HG03135 (cell line): ENCODE measurements around the gene CTXN2.
A peak's percentile ranks its signal among the peaks of the same experiment; 100 is the strongest.

ENCODE experiments used
- ATAC-seq: cut with Tn5 transposase; IDR thresholded peaks from one replicate; pipeline ENCODE4 v1.9.1; 2021; ENCODE audit warnings: mild to moderate bottlenecking, moderate library complexity; ENCODE audit not compliant: unreplicated experiment

Gene CTXN2

DNA sequence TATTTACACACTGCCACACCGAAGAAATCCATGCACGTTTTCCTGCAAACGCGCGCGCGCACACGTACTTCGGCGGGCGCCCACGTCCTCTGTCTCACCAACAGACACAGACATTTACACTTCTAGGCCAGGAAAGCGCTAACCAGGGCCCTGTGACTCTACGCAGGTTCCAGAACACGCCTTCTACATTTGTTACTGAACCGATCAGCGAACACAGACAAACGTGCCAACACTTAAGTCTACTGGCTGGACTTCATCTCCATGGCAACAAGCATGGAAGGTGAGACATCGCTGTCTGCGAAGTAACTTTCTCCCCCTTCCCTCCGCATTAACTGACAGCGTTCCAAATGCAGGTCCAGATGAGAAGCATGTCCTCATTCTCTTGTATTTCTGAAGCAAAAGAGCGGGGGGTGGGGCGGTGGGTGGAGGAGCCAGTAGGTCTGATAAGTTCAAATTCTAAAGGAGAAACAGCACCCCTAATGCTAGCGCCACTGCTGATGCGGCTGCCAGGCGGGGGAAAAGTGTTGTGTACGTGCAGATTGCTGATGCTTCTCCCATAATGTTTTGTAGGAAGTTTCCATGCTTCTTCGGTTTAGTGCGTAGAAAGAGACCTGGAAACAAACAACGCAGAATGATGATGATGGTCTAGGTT, at the start of gene CTXN2:
CTXN2 (plus strand) TSS at position 92 of the 652 bp plus-strand sequence. CDS start 9,636 bp downstream, outside the sequence.
- ATAC-seq: no peak

DNA sequence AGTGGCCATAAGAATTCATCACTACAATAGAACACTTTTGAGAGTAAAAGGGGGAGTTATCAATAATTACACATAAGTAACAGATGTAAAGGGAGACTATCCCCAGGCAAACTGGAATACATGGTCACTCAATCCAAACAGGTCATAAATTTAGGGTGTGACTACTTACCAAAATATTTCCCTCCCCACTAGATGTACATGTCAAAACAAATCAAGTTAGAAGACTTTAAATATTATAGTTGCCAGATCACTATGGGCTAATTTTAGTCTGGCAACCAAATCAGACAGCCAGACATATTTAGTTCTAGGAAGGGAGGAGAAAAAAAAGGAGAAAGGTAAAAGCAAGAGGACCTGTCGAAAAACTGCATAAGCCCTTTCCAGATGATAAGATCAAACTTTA, 47.6 kb upstream of the CTXN2 start:
- no peak for ATAC-seq

DNA sequence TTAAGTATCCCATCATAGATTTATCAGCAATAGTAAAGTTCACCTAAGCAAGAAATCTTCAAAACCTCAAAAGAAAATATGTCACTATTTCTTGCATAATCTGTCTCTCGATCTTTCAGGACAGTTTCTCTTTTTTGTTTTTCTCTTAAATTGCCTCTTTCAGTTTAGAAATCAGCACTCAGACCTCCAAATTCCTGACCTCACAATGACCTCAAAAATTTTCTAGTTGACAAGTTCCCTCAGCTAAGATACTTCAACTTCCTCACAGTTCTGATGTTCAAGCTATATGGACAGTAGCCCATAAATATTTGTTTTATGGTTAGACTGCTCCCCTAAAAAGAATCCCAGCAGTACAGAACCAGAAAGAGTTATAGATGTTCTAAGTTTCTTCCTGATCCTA, 46.6 kb upstream of the CTXN2 start:
- ATAC-seq: no peak

DNA sequence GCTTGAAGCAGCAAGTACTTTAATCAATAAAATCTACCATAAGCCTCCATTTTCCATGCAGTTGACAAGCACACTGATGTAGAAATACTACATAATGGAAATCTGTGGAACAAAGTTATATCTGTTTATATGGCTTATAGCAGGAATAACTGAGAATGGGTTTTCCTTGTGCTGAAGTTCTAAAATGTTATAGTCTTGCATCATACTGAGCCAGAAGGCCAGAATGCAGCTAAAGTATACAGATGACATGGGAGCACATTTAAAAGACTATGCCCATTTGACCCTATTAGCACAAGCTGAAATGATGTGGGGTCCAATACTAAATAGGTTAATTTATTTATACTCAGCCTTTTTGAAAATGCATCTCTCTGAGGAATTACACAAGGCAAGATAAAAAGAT, 45.5 kb upstream of the CTXN2 start:
- ATAC-seq: no peak

DNA sequence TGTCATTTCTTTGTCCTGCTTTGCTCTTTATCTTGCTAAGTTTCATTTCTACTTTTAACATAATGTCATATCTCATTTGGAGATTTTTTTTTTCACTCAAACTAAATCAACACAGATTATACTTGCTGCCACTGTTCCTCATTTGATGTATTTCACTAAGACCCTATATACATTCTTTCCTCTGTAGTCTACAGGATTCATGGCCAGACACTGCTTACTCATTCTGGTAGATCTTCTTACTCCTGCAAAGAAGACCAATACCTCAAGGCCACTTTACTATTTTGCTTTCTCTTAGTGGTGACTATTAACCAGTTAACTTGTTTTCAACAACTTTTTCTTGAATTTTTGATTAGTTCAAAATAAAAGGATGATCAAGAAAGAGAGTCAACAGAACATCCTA, 44.1 kb upstream of the CTXN2 start:
- no peak for ATAC-seq

DNA sequence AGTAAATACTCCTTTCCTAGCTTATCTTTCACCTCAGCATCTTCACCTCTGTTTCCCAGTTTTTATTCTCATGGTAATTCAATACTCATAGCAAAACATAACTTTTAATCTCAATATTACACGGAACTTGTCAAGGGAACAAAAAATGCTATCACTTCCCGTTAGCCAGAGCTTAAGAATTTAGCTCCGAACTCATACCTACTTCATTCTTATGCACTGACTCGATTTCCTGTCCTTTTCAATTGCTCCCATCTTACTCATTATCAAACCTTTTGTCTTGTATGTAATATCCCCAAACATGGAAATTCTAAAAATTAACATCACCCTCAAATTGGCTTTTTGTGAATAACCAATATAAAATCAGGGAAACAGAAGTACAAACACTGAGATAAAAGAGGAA, 41.6 kb upstream of the CTXN2 start:
- no peak for ATAC-seq

DNA sequence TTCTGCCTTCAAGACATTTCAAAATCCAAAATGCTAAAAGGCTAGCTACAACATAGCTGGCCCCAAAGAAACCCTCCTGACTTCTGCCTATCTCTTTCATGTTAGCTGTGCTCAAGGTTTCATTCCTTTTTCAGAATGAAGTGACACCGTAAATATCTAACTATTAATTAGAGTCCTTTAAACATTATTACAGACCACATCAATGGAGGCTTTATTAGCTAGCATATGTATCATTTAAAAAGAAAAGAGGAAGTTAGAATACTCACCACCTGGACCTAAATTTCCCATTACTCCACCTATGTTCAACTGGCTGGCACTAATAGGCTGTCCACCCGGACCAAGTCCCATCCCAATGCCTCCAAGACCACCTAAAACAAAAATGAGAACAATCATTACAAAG, 37.9 kb upstream of the CTXN2 start:
- ATAC-seq: no peak

DNA sequence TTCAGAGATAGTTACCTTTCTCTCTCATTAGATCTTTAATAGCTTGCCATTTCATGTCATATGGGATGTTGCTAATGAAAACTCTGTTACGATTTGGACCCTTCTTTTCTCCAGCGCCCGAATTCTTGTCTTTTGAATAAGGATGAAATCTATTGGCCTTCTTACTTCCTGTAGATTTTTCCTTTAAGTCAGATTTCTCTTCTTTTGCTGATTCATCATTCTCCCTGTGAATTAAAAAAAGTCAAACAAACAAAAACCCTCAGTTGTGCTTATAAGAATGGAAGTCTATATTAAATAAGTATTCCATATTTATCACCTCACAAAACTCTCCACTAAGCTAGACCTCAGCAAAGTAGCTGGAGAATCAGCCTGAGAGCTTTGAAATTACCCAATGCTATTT, 22.8 kb upstream of the CTXN2 start:
- no peak for ATAC-seq

DNA sequence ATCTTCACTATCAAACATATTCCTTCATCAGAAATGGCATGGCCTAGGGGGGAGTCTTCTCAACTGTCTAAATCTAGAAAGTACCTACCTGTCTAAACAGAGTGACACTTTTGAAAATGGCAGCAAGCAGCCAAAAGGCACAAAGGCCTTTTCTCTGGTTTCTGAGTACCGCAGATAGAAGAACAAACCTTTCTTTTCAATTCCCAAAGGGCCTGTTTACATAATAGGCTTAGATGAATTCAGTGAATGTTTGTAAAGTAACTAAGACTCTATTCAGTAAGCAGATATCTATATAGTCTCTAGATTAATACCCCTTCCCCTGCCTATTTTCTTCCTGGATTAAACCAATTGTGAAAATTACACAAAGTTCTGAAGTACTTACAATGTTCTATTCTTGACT, 20.5 kb upstream of the CTXN2 start:
- no peak for ATAC-seq

DNA sequence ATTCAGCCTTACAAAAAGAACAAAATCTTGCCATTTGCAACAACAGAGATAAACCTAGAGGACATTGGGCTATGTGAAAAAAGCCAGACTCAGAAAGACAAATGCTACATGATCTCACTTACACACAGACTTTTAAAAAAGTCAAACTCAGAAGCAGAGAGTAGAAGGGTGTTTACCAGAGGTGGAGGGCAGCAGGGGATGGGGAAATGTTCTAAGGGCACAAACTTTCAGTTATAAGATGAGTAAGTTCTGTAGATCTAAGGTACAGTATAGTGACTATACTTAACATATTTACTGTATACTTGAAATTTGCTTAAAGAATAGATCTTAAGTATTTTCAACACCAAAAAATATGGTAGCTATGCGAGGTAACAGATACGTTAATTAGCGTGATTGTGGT, 16.3 kb upstream of the CTXN2 start:
- ATAC-seq: no peak

DNA sequence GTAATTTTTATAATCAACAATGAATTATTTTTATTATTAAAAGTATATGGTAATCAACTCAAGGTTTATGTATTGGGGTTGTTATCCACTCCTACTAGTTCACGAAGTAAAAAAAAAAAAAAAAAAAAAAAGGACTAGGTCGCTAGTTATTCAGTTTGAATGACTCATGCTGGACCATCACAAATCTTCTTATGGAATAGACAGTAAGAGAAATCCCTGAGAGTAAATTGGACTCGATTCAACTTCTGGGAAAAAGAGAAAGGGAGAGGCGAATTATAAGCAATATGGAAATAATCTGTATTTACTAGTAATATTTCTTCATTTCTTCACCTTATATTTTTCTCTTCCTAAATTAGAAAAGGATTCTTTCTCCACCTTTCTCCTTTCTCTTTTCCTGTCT, 15.4 kb upstream of the CTXN2 start:
- no peak for ATAC-seq

DNA sequence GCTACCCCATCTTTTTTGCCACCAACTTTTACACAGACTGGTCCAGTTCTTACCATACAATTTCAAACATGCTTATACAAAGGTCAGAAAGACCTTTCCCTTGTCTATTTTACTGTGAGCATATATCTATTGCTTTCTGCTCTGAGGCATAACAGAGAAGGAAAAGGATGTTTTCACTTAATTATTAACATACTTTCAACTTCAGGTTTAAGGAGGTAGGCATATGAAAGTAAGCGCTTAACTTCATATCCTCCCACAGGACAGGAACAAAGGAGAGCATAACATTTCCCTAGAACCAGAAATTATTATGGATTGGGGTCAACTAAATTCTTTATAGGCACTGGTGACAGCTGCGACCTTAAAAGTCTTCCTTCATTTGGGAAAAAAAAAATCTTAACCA, 14.5 kb upstream of the CTXN2 start:
- ATAC-seq: no peak

DNA sequence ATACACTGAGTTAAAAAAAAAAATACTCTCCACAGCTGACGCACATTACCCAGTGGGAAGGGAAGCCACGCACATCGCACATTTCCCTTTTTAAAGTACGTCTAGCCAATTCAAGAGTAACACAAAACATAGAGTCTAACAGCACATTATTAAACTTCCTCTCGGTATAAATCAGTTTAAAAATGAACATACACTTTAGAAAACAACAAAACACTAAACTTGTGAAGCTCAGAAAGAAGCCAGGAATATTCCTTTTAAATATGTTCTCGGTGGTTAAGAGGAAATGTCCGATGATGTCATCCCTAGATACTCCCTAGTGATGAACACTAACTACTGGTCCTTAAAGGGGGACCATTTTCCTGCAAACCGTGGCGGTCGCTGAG, 14.1 kb upstream of the CTXN2 start:
- ATAC-seq: peak; percentile 59

DNA sequence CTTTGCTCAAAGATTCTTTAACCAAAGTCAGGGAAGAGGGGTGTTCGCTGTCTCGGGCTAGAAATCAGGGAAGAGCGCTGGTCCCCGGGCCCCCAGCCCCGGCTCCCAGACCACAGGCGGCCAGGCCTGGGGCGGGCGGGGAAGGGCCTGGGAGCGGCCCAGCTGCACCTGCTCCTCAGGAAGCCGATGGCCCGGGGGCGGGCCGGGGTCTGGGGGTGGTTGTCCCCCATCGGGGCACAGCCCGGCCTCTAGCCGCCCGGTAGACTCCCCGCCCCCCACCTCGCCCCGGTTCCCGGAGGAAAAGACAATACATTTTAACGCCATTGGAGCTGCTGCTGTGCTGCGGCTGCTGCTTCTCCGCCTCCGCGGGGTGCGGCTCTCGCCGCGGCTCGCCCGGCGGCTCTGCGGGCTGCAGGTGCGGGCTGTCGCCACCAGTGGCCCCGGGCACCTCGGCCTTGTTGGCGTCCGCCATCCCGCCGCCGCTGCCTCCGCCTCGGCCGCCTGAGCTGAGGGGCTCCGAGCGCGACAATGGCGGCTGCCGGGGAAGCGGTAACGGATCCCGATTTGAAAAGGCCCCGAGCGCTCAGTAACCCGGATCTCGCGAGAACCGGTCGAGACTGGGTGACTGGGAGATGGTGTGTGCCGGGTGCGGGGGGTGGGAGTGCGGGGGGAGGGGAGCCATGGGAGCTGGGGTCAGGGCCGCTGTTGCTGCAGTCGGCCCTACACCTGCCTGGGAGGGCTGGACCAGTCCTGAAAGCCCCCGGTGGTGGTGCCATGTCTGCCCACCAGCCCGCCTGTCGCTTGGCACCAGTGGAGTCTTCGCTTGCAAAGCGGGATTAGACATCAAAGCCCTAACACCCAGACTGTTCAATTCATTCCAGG, 13.5 kb upstream of the CTXN2 start, which contains the start of gene MYEF2:
MYEF2 (minus strand) TSS at position 530 of the 882 bp plus-strand sequence; CDS start at position 472, 58 bp downstream.
- peak; percentile 74 for ATAC-seq

DNA sequence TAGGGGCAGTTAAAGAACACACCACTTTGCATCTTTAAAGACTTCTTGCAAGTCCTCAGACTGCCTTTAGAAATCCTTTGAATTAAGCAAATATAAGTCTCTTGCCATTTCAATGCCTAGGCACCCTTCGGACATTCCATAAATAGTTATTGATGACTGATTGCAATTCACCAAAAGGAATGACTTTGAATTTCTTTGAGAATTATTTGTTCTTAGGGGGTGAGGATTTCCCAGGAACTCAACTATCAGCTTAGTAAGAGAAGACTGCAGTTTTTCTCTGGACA, 12.9 kb upstream of the CTXN2 start:
- no peak for ATAC-seq

DNA sequence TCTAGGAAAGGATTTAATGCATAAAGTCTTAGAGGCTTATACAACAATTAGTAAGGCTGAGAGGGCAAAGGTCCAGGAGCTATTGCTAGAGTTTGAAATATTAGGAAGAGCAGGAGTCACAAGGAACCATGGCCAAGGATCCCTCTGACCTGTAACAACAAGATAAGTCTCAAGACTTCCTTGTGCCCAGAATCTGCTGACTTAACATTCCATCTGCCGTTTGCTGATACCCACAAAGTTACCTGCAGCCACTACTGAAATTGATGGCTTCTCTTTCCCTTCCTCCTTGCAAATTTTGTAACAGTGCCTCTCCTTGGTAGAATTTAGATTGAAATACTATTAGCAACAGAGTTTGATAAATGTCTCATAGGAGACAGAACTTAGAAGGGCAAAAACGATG, 8.7 kb upstream of the CTXN2 start:
- no peak for ATAC-seq

DNA sequence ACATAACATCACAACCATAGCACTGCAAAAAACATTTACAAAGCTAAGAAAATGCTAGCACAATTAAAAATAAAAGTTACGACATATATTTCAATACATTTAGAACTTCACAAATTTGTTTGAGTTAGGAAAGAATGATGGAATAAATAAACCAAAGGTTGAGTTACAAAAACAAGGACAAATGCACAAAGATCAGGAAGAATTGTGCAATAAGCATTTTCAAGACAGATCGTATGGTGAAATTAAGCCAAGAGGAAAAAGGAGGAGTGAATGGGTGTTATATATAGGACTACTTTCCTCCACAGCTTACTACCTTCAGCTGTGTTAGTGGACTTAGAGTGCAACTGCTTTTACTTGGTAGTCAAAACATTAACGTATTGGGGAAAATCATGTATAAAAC, 5.9 kb upstream of the CTXN2 start:
- no peak for ATAC-seq

DNA sequence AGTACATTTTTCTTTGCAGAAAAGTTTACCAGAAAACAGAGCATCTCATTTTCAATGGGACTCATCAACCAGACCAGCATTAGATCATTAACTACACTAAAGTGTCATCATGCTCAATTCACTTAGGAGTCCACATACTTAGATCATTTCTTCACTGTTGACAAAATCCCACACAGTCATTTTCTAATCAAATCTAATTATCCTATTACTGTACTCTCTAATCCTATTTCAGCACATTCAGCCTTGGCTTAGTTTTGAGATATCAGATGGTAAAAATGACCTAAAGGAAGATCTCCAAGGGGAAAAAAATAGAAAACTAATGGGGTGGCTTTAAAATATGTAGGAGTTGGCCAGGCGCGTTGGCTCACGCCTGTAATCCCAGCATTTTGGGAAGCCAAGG, 5.2 kb upstream of the CTXN2 start:
- ATAC-seq: no peak

DNA sequence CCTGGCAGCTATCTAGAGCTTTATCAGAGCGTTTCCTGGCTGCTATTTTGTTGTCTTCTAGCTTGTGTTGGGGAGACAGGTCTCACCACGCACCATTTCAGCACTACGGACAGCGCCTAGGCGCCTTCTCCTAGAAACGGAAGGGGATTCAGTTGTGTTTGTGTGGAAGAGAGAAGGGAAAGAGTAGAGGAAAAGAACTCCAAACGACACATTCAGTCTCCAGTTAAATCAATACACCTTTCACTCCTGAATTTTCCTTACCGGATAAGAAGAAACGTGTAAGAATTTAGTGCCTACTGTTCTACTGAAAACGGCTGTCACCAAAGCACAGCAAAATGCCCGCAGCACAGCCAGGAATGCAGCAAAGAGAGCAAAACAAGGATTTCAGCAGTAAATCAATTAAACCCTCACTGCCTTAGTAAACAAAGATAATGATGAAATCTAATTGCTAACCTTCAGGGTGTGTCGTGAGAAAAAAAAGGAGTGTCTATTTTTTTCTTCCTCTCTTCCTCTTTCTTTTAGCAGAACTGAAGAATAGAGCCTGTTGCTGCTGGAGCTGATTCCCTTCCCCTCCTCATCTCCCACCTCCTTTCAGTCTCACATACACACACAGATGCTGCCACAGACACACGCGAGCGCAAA, 412 bp upstream of the CTXN2 start:
- no peak for ATAC-seq

DNA sequence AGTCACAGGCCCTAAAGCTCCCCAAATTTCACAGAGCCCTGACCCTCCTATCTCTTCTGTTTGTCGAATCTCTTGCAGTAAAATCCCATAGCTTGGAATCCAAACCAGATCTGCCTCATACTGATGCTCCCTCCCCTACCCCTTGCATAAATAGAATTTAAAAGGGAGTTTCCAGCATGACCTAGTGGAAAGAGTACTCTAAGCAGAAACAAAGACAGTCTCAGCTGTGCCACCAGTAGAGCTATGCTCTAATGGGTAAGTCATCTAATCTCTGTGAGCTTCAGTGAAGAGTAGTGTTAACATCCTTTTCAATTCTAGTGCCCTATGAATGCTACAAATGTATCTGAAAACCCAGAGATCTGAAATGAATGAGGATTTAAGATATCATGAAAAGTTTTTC, 10.6 kb downstream of the CTXN2 start:
- no peak for ATAC-seq

DNA sequence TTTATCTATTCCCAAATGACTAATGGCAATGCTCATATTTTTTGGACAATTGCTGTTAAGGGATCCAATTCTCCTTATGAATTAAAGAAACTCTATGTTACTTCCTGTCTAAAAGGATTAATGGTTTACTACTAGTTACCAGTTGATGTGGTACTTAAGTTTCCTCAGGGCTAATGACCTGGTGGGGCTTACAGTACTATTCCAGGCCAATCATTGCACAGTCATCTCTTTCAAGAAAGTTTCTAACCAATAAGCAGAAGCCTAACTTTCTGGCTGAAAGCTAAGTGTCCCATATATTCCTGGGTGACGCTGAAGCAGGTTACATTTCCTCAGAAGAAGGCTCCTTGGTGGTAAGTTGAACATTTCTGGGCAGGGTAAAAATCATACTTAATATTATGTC, 14.5 kb downstream of the CTXN2 start, which contains the start of gene SLC12A1:
SLC12A1 (plus strand) TSS at position 322 of the 400 bp plus-strand sequence. CDS start 1,418 bp downstream, outside the sequence.
- no peak for ATAC-seq

DNA sequence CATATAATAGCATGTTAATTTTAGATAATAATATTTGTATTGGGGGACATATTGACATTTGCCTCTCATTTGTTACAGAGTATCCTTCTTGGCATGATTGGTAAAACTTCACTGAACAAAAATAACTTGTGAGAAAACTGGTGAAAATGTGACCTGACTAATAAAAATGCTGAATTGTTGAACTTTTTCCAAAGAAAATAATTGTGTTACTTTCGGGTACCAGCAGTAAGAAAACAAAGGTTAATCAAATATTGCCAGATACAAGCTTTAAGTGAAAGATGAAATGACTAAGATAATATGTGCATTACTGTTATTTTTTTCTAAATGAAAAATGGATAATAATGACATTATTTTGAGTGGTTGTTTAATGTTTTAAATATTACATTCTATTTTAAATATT, 29.8 kb downstream of the CTXN2 start:
- ATAC-seq: no peak
